Stimulated activated CD8-positive, alpha-beta memory T cell treated with anti-CD3 and anti-CD28 coated beads, Interleukin-7, amount 100 ng/mL, for 4 hours (primary cell): Measurements from ENCODE around the gene TRRAP.
"Not testable (repeated sequence)": the region's sequence is repeated elsewhere in the genome, so short reads cannot be mapped to it uniquely, and the experiment has no call there.

Experiments used
- DNase-seq, 2 donors: peaks; one replicate each; pipeline ENCODE4 v3.0.0-alpha.2; 2020; ENCODE audit warnings: low read depth in 2 of 2

Gene TRRAP

DNA sequence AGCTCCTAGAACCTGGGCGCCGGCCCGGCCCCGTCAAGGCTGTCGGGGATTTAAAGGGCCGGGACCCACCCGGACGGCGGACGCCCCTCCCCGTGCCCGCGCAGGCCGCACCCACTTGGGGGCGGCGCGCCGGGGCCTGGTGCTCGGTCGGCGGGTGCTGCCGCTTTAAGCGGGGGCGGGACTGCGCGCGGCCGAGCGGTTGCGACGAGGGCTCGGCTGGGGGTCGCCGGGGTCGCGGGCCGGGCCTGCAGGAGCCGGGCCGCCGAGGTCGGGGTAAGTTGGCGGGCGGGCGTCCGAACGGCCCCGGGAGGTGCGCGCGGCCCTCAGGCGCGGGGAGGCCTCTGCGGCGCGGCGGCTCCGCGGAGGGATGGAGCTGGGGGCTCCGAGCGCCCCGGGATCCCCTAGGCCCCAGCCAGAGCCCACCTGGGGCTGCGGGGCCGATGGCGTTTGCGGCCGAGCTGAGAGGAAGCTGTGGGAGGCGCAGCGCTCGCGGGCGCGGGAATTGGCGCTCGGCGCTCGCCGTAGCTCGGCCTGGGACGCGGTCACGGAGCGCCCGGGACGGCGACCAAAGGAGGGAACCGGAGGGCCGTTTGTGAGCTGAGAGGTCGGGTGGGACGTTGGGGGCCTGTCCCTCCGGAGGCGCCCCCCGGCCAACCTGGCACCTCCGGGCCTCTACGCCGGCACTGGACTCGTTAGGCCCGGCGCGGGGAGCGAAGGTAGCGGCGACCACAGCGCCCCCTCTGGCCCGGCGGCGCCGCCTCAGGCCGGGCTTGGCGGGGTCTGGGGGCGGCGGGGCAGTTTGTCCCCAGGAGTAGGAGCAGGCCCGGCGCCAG is at the start of gene TRRAP:
Gene TRRAP (plus strand): TSS at position 168 of the 833 bp plus-strand sequence. CDS start 2,619 bp downstream, outside the sequence.
- peak; percentile 43 to 70 for DNase-seq

DNA sequence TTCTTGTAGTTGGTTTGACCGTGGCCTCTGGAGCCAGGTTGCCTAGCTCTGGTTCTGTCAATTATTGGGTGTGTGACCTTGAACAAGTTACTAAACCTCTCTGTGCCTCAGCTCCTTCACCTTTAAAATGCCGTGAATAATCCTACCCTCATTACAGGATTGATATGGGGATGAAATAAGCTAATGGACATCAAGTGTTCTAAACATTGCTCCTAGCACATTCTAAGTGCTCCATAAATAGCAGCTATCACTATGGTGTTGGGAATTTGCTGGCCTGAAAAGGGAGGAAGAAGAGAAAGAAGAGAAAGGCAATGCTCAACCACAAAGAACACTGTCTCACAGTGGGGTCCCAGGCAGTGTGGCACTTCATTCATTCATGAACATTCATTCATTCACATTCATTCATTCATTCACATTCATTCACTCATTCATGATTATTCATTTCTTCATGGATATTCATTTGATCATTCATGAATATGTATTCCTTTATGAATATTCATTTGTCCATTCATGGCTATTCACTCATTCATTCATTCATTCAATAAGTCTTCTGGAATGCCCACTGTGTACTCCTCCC is 47.3 kb upstream of the TRRAP start:
- no peak for DNase-seq

DNA sequence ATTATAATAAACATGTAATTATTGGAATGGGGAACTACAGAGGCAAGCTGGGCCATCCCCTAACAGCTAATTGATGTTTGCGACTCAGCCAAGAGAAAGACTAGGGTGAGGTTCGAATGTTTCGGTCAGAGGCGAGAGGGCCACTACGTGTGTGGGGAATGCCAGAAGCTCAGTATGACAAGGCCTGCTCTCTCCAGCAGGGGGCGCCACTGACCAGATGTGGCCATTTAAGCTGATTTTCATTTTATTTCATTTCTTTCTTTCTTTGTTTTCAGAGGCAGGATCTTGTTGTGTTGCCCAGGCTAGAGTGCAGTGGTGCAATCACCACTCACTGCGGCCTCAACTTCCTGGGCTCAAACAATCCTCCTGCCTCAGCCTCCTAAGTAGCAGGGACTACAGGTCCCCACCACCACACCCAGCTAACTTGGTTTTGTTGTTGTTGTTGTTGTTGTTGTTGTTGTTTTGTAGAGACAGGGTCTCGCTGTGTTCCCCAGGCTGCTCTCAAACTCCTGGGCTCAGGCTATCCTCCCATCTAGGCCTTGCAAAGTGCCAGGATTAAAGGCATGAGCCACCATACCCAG is 46.6 kb upstream of the TRRAP start:
- DNase-seq, result peak in 1 of 2 donors; percentile 7

DNA sequence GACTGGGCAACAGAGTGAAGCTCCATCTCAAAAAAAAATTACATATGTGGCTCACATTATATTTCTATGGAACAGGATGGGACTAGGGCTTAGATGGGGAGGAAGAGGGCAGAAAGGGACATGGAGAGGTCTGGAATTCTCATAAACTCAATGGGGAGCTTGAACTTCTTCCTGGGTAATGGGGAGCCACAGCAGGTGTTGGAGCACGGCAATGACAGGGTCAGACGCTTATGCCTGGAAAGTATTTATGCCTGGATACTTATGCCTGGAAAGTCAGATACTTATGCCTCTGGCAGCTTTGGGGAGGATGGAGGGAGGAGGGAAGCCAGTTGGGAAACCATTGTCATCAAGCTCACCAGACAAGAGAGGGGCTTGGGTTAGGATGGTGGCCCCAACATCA is 45.3 kb upstream of the TRRAP start:
- no peak for DNase-seq

DNA sequence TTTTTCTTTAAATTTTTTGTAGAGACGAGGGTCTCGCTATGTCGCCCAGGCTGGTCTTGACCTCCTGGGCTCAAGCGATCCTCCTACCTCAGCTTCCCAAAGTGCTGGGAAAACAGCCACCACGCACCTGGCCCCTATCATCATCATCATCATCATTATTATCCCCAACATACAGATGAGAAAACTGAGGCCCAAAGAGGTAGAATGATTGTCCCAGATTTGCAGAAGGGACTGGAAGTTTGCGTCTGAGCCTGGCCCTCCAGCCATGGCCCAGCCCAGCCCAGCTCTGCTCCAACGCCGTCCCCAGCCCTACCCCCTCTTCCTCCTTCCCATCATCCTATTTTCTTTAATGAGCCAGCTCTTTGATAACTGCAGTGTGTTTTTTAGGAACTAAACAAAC is 43.4 kb upstream of the TRRAP start:
- DNase-seq, result no peak

DNA sequence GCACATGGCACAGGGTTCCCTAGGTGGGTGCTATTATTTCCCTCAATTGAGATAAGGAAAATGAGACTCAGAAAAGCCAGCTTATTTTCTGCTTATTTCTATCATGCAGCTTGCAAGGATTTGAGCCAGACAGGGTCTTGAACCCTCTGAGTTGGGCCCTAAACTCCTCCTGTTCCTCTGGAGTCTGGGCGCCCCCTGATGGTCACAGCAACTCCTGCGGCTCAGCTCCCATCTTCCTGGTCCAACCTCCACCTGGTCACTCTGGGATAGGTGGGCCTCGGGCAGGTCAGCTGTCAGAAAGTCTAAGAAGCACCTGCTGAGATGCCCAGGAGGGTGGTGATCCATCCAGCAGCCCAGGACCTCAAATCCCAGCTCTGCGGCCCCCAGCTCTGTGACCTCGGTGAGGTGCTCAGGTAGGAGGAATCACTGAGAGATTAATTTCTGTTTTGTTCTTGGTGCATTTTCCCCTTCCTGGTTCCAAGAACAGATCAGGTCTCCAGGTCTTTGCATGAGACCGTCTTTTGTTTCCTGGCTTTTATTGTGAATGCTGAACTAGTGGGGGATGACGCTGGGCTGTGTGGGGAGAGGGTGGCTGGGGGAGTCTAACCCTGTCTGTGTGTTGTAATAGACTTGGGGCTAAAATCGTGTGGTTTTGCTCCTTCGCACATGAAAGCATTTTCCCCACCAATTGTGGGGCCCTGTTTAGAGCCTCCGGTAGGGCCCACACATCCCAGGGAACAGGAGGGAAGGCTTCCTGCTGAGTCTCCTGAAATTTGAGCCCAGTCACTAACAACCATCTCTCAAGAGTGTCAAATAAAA is 41.3 kb upstream of the TRRAP start:
- DNase-seq, result no peak

DNA sequence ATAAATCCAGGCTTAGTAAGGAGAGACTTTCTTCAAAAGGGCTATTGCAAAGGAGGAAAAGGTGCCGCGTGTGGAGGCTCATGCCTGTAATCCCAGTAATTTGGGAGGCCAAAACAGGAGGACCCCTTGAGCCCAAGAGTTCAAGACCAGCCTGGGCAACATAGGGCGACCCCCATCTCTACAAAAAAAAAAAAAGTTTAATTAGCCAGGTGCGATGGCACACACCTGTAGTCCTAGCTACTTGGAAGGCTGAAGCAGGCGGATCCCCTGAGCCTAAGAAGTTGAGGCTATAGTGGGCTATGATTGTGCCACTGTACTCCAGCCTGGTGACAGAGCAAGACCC is 40.7 kb upstream of the TRRAP start:
- no peak for DNase-seq

DNA sequence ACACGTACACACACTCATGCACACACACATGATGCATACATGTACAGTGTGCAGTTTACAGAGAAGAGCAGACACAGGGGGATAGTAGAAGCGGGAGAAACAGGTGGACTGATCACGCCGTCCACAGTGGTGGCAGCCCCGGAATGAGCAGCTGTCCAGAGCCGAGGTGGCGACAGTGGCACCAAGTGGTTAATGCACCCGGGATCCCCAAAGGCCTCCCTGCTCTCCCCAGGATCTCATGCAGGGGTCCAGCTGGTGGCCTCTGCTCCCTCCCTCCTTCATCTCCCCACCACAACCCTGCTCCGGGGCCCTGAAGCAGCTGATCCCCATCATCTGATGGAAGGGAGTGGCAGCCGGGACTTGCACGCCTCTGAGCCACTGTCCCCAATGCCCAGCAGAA is 38.2 kb upstream of the TRRAP start:
- DNase-seq, result no peak

DNA sequence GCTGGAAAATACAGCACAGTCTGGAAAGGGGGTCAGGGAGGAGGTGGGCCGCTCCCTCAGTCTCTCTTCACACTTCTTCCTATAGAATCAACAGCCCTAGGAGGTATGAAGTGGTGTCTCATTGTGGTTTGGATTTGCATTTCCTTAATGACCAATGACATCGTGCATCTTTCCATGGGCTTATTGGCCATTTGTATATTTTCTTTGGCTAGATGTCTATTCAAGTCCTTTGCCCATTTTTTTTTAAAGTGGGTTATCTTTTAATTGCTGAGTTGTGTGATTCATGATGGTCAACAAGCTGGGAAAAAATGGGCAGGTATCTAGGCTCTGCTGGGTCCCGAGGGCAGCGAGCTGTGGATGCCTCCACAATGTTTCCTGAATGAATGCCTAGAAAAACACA is 37.6 kb upstream of the TRRAP start:
- no peak for DNase-seq

DNA sequence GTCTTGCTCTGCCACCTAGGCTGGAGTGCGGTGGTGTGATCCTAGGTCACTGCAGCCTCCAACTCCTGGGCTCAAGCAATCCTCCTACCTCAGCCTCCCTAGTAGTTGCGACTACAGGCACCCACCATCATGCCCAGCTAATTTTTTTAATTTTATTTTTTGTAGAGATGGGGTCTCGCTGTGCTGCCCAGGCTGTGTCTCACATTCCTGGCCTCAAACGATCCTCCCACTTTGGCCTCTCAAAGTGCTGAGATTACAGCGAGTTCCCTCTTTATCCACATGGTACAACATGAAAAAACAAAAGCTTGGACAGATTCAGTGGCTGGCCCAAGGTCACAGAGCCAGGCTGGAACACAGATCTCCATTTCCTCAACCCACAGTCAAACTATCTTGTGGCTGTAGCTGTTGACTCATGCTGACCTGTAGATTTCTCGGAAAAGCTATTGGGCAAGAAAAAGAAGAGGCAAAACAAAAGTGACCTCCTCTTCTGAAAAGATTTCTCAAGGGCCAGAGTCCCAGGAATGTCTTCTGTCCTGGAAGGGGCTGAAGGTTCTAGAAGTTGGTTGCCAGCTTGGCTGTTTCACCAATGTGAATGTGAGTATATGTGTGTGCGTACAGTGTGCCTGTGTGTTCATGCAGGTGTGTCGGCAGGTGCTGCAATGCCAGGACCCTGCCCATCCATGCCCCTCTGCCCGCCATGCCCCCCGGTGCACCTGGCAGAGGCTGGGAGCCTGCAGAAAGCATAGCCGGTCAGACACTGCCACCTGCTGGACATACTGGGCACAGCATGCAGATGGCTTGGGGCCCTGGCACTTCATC is 36.9 kb upstream of the TRRAP start:
- peak; percentile 36 to 45 for DNase-seq

DNA sequence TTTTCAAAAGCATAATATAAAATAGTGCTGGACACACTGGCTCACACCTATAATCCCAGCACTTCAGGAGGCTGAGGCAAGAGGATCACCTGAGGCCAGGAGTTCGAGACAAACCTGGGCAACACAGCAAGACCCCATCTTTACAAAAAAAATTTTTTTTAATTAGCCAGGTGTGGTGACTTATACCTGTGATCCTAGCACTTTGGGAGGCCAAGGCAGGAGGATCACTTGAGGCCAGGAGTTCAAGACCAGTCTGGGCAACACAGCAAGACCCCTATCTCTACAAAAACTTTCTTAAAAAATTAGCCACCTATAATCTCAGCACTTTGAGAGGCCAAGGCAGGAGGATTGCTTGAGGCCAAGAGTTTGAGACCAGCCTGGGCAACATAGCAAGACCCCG is 35.8 kb upstream of the TRRAP start:
- not testable (repeated sequence) for DNase-seq

DNA sequence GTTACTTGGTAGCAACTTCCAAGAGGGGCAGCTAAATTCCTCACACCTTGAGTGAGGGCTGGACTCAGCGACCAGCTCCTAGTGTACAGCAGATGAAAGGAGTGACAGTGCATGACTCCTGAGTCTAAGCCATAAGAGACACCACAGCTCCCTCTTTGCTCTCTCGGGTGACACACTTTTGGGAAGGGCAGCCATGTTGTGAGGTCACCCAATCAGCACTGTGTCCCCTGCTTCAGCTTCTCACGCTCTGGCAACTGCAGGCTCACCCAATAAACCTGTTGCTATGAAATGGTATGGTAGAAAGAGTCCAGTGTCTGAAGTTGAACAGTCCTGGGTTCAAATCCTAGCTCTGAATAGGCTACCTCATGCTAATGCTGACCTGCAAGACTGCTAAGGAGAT is 29.4 kb upstream of the TRRAP start:
- no peak for DNase-seq

DNA sequence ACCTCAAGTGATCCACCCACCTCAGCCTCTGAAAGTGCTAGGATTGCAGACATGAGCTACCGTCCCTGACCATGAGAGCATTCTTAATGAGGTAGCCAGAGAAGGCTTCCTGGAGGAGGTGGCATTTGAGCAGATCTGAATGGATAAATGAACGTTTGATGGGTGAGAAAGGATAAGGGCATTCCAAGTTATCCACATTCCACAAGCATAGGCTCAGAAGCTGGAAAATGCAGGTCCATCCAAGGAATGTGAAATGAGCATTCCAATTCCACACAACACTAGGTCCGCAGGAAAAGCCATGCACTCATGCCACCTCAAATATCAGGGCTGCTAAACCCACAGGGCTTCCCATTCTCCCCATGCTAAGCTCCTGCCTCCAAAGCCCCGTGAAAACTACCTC is 25.5 kb upstream of the TRRAP start:
- DNase-seq, result no peak

DNA sequence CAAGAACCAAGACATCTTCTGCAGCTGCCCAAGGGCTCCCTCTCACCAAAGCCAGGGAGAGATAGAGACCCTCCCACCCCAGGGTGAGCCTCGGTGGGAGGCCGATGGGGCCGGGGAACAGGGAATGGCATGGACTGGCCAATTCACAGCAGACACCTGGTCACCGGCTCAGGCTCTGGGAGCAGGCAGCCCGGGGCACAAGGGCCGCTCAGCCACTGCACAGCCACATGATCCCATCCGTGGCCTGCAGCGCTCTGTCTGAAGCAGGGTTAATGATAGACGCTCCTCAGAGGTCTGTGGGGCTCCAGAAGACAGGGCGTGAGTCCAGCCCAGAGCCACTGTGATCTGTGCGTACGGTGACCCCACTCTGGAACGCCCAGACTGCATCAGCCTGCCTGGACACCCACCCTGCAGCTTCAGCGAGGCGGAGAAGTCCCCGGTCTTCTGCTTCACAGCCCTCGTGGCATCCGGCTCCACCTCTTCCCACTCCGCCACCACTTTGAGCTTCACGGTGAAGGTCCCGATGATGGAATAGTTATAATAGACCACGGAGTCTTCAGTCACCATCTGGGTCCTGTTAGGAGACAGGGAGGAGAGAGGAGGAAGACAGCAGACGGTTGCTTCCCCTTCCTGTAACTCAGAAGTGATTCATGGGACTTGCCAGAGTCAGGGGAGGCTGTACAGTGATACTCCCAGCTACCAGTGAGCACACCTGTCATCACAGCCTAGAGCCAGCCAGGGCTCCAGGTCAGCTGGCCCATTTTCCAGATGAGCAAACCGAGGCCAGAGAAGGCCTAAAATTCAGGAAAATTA is 22.5 kb upstream of the TRRAP start:
- DNase-seq, result no peak

DNA sequence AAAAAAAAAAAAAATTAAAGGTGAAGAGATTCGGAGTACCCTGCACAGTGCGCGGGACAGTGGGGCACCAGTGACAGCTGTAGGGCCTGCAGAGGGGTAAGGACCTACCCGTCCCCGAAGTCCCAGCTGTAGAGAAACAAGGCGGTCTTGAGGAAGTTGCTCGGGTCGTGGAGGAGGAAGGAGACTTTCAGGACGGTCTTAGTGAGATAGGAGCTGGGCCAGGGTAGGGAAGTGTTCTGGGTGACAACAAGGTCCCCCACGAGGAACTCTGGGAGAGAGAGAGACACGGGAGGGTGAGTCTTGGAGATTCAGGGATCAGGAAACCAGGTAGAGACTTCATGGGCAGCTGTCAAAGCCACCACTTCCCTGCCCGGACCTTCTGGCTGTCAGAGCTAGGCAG is 18.3 kb upstream of the TRRAP start:
- DNase-seq, result no peak

DNA sequence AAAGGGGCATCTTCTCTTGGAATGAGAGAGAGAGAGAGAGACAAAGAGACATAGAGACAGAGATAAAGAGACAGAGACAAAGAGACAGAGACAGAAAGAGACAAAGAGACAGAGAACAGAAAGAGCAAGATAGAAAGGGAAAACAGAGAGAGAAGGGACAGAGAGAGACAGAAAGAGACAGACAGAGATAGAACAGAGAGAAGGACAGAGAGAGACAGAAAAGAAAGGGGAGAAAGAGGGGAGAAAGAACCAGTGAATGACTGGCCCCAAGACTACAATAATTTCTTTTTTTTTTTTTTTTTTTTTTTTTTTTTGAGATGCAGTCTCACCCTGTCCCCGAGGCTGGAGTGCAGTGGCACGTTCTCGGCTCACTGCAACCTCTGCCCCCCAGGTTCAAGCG is 16.1 kb upstream of the TRRAP start:
- DNase-seq, result no peak

DNA sequence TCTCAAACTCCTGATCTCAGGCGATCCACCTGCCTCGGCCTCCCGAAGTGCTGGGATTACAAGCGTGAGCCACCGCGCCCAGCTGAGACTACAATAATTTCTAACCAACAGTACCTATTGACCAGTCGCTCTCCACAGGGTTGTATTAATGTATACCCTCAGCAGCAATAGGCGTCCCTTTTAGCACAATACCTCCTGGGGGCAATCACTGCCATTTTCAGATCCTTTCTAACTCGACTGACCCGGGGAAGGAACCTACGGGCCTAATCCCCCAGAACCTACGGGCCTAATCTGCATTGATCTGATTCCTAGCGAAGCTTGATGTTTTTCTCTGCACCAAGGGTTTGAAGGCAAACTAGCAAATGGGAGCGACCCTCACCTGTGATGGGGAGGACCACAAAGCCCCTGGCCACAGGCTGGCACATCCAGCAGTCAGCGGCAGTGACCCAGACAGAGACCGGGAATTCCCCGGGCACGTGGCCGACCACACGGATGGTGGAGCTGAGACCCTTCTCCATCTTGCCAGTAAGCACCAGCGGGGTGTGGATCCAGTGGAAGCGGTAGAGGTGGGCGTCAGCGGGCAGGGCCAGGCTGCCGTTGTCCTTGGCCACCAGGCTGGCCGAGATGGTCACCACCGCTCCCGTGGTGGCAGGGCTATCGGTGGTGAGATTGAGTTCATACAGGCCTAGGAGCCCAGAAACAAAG is 15.5 kb upstream of the TRRAP start:
- DNase-seq, result no peak

DNA sequence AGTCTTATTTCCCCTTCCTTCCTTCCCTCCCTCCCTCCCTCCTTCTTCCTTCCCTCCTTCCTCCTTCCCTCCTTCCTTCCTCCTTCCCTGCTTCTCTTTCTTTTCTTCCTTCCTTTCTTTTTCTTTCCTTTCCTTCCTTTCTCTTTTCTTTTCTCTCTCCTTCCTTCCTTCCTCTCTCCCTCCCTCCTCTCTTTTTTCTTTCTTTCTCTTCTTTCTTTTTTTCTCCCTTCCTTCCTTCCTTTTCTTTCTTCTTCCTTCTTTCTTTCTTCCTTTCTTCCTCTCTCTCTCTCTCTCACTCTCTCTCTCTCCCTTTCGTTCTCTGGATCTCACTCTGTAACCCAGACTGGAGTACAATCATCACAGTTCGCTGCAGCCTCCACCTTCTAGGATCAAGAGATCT is 14.7 kb upstream of the TRRAP start:
- no peak for DNase-seq

DNA sequence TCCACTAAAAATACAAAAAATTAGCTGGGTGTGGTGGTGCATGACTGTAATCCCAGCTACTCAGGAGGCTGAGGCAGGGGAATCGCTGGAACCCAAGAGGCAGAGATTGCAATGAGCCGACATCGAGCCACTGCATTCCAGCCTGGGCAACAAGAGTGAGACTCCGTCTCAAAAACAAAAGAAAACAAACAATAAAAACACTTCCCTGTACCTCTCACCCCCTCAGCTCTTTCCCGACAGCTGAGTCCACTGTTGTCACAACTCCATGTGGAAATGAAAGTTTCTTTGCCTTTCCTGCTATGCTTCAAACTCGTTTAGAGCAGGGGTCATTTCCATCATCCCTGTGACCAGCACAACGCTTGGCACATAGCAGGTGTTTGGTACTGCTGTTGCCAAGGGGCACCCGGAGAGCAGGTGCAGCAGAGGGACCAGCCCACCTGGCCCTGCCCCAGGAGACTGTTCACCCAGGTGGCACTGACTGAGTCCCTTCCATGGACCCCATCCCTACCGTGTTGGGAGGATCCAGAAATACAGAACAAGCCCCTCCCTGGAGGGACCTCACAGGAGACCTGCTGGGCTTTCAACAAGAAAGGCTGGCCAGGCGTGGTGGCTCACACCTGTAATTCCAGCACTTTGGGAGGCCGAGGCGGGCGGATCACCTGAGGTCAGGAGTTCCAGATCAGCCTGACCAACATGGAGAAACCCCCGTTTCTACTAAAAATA is 13.4 kb upstream of the TRRAP start:
- no peak for DNase-seq
